Putamen (tissue), 1 donor: Measurements from ENCODE around the gene CFAP45.
"Not testable (repeated sequence)": the region's sequence is repeated elsewhere in the genome, so short reads cannot be mapped to it uniquely, and the experiment has no call there.

Experiments used
- DNase-seq: peaks from one replicate; pipeline ENCODE4 v3.0.0-alpha.2; 2016; ENCODE audit warnings: low spot score

CFAP45 gene

DNA sequence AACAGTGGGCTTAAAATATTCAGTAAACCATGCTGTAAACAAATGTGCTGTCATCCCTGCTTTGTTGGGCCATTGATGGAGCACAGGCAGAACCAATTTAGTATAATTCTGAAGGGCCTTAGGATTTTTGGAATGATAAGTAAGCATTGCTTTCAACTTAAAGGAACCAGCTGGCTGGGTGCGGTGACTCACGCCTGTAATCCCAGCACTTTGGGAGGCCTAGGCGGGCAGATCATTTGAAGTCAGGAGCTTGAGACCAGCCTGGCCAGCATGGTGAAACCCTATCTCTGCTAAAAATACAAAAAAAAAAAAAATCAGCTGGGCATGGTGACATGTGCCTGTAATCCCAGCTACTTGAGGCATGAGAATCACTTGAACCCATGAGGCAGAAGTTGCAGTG lies 4.1 kb upstream of the CFAP45 start:
- DNase-seq: not testable (repeated sequence)

GRCh38 chr1:159902541-159902940 lies 2.6 kb upstream of the CFAP45 start:
- no peak for DNase-seq

GRCh38 chr1:159900755-159901360 lies 893 bp upstream of the CFAP45 start:
- no peak for DNase-seq

DNA sequence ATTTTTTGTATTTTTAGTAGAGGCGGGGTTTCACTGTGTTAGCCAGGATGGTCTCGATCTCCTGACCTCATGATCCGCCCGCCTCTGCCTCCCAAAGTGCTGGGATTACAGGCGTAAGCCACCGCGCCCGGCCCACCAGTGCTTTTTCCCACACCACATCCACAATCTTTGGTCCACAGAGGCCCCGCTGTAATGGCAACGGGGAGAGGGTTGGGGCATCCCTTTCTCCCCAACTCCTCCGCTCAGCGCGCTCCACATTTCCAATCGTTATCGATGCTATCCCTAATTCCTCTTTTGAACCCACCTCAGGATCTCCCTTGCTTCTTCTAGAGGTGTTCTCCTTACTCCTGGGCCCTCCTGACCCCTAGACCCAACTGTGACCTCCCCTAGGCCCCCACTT lies 331 bp downstream of the CFAP45 start:
- not testable (repeated sequence) for DNase-seq

- DNase-seq: no peak
These were observed 1.4 kb downstream of the CFAP45 start for GRCh38 chr1:159898527-159898926.

- no peak for DNase-seq
These were observed 2.0 kb downstream of the CFAP45 start for GRCh38 chr1:159897962-159898361.

- DNase-seq: no peak
These were observed 3.4 kb downstream of the CFAP45 start for GRCh38 chr1:159896546-159896930.

- no peak for DNase-seq
These were observed 4.0 kb downstream of the CFAP45 start for GRCh38 chr1:159895836-159896545.

DNA sequence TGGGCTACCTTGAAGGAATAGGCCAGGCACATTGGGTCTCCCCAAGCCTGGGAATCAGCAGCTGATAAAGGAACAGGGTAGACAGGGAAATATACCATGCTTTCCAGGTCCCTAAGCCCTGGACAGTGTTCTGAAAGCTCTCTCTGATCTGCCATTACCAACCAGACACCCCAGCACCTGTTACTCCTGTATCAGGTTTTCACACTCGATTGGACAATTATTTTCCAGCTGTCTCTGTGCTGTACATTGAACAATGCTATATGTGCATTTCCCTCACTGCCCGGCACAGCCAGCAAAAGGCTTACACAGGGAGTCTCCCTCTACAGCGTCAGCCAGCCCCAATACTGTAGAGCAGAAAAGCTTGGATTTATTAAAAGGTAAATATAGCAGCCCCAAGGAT lies 4.7 kb downstream of the CFAP45 start:
- no peak for DNase-seq

GRCh38 chr1:159892944-159893343 lies 7.0 kb downstream of the CFAP45 start:
- DNase-seq: no peak

DNA sequence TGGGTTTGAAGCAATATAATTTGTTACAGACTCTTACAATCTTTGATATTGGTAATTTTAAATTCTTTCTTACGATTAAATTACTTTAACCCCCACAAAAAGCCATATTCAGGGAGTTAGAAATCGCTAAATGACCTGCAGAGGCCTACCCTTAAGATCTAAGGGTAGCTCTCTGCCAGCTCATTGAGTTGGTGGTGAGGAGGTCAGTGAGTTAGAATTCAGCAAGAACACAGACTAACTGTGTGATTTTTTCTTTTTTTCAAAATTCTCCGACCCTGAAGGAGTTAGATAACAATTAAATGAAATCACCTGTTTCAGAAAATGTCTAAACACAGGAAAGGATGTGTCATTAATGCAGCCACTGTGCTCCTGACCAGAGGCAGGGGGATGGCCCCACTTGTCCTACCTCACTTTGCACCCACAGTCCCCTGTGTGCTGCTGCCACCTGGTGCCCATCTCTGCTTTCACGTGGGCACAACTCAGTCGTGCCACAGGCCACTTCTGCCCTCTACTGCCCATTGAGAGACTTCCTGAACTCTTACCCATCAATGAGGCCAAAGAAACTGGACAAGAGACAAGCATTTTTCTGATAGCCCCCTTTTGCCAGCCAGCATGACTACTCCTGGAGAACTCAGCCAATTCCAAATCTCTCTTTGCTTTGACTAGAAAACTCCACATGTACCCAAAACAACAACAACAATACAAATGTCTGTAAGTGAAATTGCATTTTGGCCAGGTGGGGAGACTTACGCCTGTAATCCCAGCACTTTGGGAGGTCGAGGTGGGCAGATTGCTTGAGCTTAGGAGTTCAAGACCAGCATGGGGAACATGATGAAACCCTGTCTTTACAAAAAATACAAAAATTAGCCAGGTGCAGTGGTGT lies 8.4 kb downstream of the CFAP45 start:
- peak; percentile 83 for DNase-seq

- no peak for DNase-seq
These were observed 9.6 kb downstream of the CFAP45 start for GRCh38 chr1:159890390-159890789.

DNA sequence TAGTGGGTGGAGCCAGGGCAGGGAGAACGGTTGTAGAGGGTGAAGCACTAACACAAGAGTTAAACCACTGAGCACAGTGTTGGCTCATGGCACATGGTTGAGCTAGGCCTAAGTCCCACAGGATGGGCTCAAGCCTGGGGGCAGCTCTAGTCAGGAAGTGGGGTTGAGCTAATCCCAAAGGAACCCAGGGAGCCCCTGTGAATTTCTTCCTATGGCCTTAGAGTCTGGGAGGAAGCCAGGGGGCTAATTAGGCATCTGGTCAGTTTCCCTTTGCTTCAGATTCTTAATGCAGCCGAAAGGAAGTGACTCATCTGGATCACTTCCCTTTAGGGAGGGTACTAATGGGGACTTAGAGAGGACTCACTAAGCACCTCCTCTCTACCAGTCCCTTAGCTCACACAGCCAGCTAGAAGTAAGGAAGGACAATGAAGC lies 10.1 kb downstream of the CFAP45 start:
- peak; percentile 15 for DNase-seq

- DNase-seq: no peak
These were observed 10.8 kb downstream of the CFAP45 start for GRCh38 chr1:159889202-159889601.

DNA sequence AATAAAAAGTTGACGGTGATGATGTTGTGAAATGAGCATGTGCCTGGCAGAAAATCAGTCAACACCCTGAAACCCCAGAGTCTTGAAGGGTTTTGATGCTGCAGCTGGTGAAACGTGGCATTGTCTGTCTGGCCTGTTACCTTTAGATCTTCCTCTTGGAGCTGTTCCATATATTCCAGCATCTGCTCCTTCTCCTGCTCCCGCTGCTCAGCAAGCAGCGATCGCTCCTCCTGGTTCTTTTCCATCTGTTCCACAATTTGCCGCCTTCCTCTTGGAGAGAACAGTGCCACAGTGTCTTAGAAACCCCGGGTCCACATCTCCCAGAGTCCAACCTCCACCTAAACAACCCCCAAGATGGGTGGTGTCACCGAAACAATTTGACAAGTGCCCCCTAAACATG lies 15.7 kb downstream of the CFAP45 start:
- DNase-seq: no peak

DNA sequence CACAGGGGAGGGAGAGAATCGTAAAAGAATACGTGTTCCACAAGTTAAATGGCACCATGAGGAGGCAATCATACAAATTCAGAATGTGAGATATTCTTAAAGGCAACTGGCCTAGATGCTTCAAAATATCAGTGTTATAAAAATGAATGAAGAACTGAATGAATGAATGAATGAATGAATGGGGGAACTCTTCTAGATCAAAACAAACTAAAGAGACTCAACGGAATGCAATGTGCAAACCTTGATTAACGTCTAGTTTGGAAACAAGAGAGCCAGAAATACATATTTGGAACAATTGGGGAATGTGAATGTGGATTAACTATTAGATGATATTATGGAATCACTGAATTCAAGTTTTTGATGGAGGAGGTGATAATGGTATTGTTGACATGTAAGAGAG lies 16.8 kb downstream of the CFAP45 start:
- no peak for DNase-seq

GRCh38 chr1:159882527-159882862 lies 17.5 kb downstream of the CFAP45 start:
- DNase-seq: no peak

DNA sequence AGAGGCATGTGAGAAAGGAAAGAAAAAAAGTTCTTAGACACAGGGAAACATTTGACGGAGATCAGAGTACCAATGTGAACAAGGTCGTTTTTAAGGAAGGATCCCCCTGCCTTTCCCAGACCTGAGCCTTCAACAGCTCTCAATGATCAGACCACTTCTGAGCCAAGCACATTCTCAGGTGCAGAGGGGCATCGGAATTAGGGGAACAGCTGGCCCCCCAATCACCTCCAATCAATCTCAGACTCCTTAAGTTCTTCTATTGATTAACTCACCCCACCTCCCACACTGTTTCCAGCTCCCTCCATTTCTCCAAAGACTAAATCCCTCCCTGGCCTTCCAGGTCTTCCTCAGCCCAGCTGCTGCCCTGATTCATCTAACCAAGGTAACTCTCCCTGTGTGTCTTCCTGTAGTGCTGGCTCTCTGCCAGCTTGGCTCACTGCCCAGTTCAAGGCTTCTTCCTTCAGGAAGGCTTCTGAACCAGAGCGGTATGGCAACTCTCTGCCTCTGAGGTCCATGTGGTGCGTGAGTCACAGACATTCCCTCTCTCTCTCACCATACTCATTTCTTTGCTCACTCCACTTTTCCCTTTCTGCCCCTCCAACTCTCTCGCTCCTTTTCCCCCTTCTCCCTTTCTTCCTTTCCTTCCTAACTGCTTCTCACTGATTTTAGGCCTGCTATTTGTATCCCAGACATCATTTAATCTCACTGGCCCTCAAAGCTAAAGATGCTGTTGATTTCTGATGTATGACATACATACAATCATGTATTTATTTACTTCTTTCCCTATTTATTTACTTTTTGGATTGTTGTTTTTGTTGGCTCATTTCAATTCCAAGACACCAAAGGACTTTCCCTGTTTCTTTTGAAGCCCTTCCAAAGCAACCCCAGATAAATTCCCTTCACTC lies 18.1 kb downstream of the CFAP45 start:
- DNase-seq: no peak

DNA sequence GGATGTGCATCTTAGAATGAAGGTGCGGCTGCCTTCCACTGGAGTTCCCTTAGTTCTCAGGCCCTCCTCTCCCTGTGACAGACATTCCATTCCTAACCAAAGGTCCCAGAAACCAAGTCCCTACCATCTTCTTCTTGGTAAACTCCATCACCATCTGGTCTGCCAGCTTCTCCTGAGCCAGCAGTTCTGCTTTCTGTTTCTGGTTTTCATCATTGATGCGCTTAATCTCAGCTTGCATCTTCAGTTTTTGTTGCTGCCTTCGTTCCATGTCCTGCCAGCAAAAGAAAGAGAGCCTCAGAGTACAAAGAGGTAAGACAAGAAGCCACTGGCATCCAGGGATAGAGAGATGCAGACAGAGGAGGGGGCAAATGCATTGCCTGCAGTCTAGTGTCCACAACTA lies 19.5 kb downstream of the CFAP45 start:
- DNase-seq: no peak

GRCh38 chr1:159879977-159880376 lies 20.0 kb downstream of the CFAP45 start:
- no peak for DNase-seq

DNA sequence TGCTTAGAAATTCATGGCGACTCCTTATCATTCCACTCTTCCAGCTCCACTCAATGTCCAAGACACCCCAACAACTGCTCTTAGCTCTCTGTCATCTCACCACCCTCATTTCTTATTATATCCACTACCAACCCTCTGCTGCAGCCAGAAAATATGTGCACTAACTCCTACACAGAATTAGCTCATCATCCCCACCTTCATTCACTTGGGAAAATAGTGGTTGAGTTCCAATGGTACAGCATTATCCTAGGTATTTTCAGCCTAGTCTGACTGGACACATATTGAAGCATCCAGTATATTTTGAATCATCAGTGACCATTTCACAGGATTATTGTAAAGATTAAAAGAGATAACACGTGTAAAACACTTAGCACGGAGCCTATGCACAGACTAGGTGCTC lies 20.8 kb downstream of the CFAP45 start:
- no peak for DNase-seq
